K562 (cell line): ENCODE data around the gene LRRC57. TPM values are rescaled to one million over a fixed set of nuclear protein-coding genes. Genes with fewer than 3 reads are reported as not detected.
A peak's percentile ranks its signal among the peaks of the same experiment; 100 is the strongest.

Experiments
- CBFA2T3 ChIP-seq: fragments of 450-650 bp; IDR thresholded peaks from 2 replicates; pipeline ENCODE4 v1.6.1; 2017
- KAT7 ChIP-seq: sonication (generic); formaldehyde crosslinking; IDR thresholded peaks from 2 replicates; pipeline ENCODE4 v1.8.0; 2022; ENCODE audit warnings: missing genetic modification reagents, mild to moderate bottlenecking, borderline replicate concordance
- NRF1 ChIP-seq, 2 experiments: fragments of 450-650 bp; IDR thresholded peaks in 1 of 2; conservative IDR thresholded peaks in 1 of 2; 2 replicates each; pipeline ENCODE4 v1.6.1; 2014; ENCODE audit warnings: mild to moderate bottlenecking in 2 of 2
- PTTG1 ChIP-seq: fragments of 450-650 bp; IDR thresholded peaks from 2 replicates; pipeline ENCODE4 v1.6.1; 2016; ENCODE audit warnings: low read depth, mild to moderate bottlenecking, missing genetic modification characterization, missing compliant biosample characterization
- SAP30 ChIP-seq: fragments of 200-600 bp; sonication (generic); IDR thresholded peaks from 2 replicates; pipeline ENCODE4 v1.6.1; 2012; ENCODE audit warnings: borderline replicate concordance, low read depth, mild to moderate bottlenecking, moderate library complexity, low read length, control low read depth, inconsistent platforms; ENCODE audit not compliant: insufficient read depth, poor library complexity, severe bottlenecking
- YY1 ChIP-seq, 3 experiments: IDR thresholded peaks; 2 replicates each; pipeline ENCODE4 v1.6.1; 2011; ENCODE audit warnings: low read length in 2 of 3, mild to moderate bottlenecking in 2 of 3, moderate library complexity in 2 of 3, borderline replicate concordance in 1 of 3, control low read depth in 1 of 3, low read depth in 1 of 3; ENCODE audit not compliant: insufficient read depth in 3 of 3, insufficient replicate concordance in 2 of 3, control insufficient read depth in 1 of 3, insufficient read length in 1 of 3; ENCODE audit errors: extremely low read depth in 1 of 3
- polyA plus RNA-seq, 8 experiments: library from polyadenylated mRNA; depleted of rRNA in 4 of 8; stranded (reverse) in 5 of 8; unstranded in 3 of 8; fragments of >200 nt; fragmentation: Nextera tagmentation in 2 of 8; fragmentation: Illumina TruSeq in 1 of 8; extraction: Ambion mirVana in 2 of 8; extraction: Trizol in 1 of 8; gene quantifications; 2 replicates each; pipeline versions ENCODE4 v1.2.1 to v1.2.3, GENCODE V29; 2011 to 2014; ENCODE audit warnings: inconsistent platforms in 1 of 8, missing spikeins in 1 of 8
- total RNA-seq, 7 experiments: library from RNA; depleted of rRNA in 6 of 7; stranded (reverse); fragments of >200 nt in 6 of 7; fragmentation: Illumina TruSeq in 2 of 7; extraction: Trizol in 2 of 7; gene quantifications; 2 replicates each; pipeline versions ENCODE4 v1.2.1 to v1.2.3, GENCODE V29; 2011 to 2021; ENCODE audit warnings: low replicate concordance in 1 of 7
- TF ChIP-seq, protein P1 (sequence below): fragments of 450-650 bp; formaldehyde crosslinking; IDR thresholded peaks from 2 replicates; pipeline ENCODE4 v1.4.0; 2022; ENCODE audit warnings: mild to moderate bottlenecking, moderate library complexity
- TF ChIP-seq, protein P2 (sequence below): IDR thresholded peaks from 3 replicates; pipeline ENCODE4 v1.6.1; 2011; ENCODE audit warnings: borderline replicate concordance, mild to moderate bottlenecking; ENCODE audit not compliant: insufficient read length, insufficient read depth
- TF ChIP-seq, protein P3 (sequence below): IDR thresholded peaks from 2 replicates; pipeline ENCODE4 v1.6.1; 2012; ENCODE audit warnings: low read depth, low read length, improper control_type of control experiment, borderline replicate concordance
- TF ChIP-seq, protein P4 (sequence below), 2 experiments: fragments of 200-800 bp in 1 of 2; sonication (Bioruptor generic) in 1 of 2; sonication (generic) in 1 of 2; formaldehyde crosslinking in 1 of 2; IDR thresholded peaks in 1 of 2; conservative IDR thresholded peaks in 1 of 2; 2 replicates each; pipeline versions ENCODE4 v1.5.0 to v1.6.1; 2016 to 2020; ENCODE audit warnings: missing compliant biosample characterization in 1 of 2, missing genetic modification characterization in 1 of 2, missing genetic modification reagents in 1 of 2
- TF ChIP-seq, protein P5 (sequence below): fragments of 450-650 bp; IDR thresholded peaks from 2 replicates; pipeline ENCODE4 v1.6.1; 2017; ENCODE audit warnings: antibody characterized with exemption, mild to moderate bottlenecking
- TF ChIP-seq, protein P6 (sequence below): fragments of 450-650 bp; IDR thresholded peaks from 2 replicates; pipeline ENCODE4 v1.6.1; 2017; ENCODE audit warnings: mild to moderate bottlenecking, moderate library complexity

Gene LRRC57
- total and polyA plus RNA-seq, 9 of the 15 experiments (the other 6 are each of a cell fraction or from before 2014, with no cell fraction given), result 3.9 to 20.4 (median 14.8) TPM

DNA sequence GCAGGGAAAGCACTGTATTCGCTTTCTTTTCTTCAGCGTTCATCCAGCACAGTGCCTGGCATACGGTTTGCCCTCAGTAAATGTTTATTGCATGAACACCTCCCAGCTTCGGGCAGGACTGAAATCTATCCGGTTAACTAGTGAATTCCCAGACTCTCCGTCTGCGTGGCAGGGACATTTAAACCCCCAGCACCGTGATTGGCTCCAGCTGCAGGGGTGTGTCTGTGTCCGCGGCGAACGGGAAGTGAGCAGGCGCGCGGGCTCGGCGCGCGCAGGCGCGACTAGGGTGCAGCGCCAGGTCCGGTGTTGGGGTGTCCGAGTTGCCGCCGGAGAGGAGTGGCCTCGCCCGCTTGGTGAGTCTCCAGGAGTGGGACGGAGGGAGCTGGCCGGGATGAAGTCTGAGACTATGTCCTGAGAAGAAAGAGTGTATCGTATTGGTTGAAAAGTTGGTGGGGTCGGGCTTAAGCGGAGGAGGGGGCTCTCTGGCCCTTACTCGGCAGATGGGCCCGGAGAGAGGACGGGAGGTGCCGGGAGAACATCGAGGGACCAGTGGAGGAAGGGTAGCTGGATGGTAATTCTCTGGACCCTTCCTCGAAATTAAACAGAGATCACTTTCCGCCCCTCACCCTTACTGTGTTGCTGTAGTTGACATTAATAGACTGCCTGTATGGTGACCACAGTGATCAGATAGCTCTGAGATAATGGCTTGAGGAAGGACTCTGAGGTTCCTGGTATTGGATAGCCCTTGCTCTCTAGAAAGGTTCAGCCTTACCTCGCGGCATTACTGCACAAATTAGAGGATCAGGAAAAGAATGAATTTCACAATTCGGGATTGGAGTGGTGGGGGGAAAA lies 53.0 kb downstream of the LRRC57 start, which contains the start of gene SNAP23 (continued):
- TF ChIP-seq, protein P1, sequence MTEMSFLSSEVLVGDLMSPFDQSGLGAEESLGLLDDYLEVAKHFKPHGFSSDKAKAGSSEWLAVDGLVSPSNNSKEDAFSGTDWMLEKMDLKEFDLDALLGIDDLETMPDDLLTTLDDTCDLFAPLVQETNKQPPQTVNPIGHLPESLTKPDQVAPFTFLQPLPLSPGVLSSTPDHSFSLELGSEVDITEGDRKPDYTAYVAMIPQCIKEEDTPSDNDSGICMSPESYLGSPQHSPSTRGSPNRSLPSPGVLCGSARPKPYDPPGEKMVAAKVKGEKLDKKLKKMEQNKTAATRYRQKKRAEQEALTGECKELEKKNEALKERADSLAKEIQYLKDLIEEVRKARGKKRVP (CRISPR knock-in tag), result no peak
- TF ChIP-seq, protein P2, sequence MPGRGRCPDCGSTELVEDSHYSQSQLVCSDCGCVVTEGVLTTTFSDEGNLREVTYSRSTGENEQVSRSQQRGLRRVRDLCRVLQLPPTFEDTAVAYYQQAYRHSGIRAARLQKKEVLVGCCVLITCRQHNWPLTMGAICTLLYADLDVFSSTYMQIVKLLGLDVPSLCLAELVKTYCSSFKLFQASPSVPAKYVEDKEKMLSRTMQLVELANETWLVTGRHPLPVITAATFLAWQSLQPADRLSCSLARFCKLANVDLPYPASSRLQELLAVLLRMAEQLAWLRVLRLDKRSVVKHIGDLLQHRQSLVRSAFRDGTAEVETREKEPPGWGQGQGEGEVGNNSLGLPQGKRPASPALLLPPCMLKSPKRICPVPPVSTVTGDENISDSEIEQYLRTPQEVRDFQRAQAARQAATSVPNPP, result no peak
- peak; percentile 90 for TF ChIP-seq SAP30
- TF ChIP-seq, protein P3, sequence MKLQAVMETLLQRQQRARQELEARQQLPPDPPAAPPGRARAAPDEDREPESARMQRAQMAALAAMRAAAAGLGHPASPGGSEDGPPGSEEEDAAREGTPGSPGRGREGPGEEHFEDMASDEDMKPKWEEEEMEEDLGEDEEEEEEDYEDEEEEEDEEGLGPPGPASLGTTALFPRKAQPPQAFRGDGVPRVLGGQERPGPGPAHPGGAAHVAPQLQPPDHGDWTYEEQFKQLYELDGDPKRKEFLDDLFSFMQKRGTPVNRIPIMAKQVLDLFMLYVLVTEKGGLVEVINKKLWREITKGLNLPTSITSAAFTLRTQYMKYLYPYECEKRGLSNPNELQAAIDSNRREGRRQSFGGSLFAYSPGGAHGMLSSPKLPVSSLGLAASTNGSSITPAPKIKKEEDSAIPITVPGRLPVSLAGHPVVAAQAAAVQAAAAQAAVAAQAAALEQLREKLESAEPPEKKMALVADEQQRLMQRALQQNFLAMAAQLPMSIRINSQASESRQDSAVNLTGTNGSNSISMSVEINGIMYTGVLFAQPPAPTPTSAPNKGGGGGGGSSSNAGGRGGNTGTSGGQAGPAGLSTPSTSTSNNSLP, result no peak
- TF ChIP-seq PTTG1 (tag), result no peak
- TF ChIP-seq YY1 (IDR thresholded peaks at IDR 0.05; ENCODE audit: borderline replicate concordance in 1 of 3, control insufficient read depth in 1 of 3, extremely low read depth in 1 of 3, insufficient read depth in 3 of 3, insufficient read length in 1 of 3, insufficient replicate concordance in 2 of 3, low read depth in 1 of 3, low read length in 2 of 3), result no peak
- no peak for TF ChIP-seq KAT7 (CRISPR knock-in tag)
- peak; percentile 98 to 99 for TF ChIP-seq NRF1 (conservative IDR thresholded peaks at IDR 0.05 in 1 of 2, IDR thresholded peaks at IDR 0.05 in 1 of 2)
- TF ChIP-seq, protein P4, sequence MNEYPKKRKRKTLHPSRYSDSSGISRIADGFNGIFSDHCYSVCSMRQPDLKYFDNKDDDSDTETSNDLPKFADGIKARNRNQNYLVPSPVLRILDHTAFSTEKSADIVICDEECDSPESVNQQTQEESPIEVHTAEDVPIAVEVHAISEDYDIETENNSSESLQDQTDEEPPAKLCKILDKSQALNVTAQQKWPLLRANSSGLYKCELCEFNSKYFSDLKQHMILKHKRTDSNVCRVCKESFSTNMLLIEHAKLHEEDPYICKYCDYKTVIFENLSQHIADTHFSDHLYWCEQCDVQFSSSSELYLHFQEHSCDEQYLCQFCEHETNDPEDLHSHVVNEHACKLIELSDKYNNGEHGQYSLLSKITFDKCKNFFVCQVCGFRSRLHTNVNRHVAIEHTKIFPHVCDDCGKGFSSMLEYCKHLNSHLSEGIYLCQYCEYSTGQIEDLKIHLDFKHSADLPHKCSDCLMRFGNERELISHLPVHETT (CRISPR knock-in tag; conservative IDR thresholded peaks at IDR 0.05 in 1 of 2, IDR thresholded peaks at IDR 0.05 in 1 of 2), result no peak
- TF ChIP-seq, protein P5, sequence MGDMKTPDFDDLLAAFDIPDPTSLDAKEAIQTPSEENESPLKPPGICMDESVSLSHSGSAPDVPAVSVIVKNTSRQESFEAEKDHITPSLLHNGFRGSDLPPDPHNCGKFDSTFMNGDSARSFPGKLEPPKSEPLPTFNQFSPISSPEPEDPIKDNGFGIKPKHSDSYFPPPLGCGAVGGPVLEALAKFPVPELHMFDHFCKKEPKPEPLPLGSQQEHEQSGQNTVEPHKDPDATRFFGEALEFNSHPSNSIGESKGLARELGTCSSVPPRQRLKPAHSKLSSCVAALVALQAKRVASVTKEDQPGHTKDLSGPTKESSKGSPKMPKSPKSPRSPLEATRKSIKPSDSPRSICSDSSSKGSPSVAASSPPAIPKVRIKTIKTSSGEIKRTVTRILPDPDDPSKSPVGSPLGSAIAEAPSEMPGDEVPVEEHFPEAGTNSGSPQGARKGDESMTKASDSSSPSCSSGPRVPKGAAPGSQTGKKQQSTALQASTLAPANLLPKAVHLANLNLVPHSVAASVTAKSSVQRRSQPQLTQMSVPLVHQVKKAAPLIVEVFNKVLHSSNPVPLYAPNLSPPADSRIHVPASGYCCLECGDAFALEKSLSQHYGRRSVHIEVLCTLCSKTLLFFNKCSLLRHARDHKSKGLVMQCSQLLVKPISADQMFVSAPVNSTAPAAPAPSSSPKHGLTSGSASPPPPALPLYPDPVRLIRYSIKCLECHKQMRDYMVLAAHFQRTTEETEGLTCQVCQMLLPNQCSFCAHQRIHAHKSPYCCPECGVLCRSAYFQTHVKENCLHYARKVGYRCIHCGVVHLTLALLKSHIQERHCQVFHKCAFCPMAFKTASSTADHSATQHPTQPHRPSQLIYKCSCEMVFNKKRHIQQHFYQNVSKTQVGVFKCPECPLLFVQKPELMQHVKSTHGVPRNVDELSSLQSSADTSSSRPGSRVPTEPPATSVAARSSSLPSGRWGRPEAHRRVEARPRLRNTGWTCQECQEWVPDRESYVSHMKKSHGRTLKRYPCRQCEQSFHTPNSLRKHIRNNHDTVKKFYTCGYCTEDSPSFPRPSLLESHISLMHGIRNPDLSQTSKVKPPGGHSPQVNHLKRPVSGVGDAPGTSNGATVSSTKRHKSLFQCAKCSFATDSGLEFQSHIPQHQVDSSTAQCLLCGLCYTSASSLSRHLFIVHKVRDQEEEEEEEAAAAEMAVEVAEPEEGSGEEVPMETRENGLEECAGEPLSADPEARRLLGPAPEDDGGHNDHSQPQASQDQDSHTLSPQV, result no peak
- no peak; the same call in 1 of the 2 replicates for TF ChIP-seq CBFA2T3
- TF ChIP-seq, protein P6, sequence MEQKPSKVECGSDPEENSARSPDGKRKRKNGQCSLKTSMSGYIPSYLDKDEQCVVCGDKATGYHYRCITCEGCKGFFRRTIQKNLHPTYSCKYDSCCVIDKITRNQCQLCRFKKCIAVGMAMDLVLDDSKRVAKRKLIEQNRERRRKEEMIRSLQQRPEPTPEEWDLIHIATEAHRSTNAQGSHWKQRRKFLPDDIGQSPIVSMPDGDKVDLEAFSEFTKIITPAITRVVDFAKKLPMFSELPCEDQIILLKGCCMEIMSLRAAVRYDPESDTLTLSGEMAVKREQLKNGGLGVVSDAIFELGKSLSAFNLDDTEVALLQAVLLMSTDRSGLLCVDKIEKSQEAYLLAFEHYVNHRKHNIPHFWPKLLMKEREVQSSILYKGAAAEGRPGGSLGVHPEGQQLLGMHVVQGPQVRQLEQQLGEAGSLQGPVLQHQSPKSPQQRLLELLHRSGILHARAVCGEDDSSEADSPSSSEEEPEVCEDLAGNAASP, result no peak
